Loucy (cell line): ENCODE results near the gene OGFOD3.

Experiments used
- H2AFZ ChIP-seq: fragments of 200-600 bp; sonication (generic); 2 replicates; pipeline ENCODE4 v1.6.0; 2016; ENCODE audit warnings: antibody characterized with exemption, mild to moderate bottlenecking, low read length, moderate library complexity
- H3F3A ChIP-seq: fragments of 200-600 bp; 2 replicates; pipeline ENCODE4 v1.6.0; 2016; ENCODE audit warnings: antibody characterized with exemption, low read depth, mild to moderate bottlenecking
- H3K27me3 ChIP-seq: fragments of 200-600 bp; sonication (generic); 2 replicates; pipeline ENCODE4 v1.6.1; 2014; ENCODE audit warnings: low read length, mild to moderate bottlenecking; ENCODE audit not compliant: insufficient read depth, poor library complexity, severe bottlenecking
- H3K36me3 ChIP-seq: fragments of 200-600 bp; sonication (generic); 2 replicates; pipeline ENCODE4 v1.6.1; 2016; ENCODE audit warnings: low read length; ENCODE audit not compliant: insufficient read depth
- H3K4me1 ChIP-seq: fragments of 200-600 bp; sonication (generic); 2 replicates; pipeline ENCODE4 v1.5.1; 2014; ENCODE audit warnings: low read length, mild to moderate bottlenecking; ENCODE audit not compliant: insufficient read depth, poor library complexity, severe bottlenecking
- H3K4me2 ChIP-seq: fragments of 200-600 bp; sonication (generic); 2 replicates; pipeline ENCODE4 v1.6.0; 2014; ENCODE audit warnings: antibody characterized with exemption, low read length, low read depth, mild to moderate bottlenecking; ENCODE audit not compliant: poor library complexity, severe bottlenecking
- H3K4me3 ChIP-seq: fragments of 200-600 bp; sonication (generic); 2 replicates; pipeline ENCODE4 v1.5.1; 2014; ENCODE audit warnings: low read length, mild to moderate bottlenecking, mixed read lengths; ENCODE audit not compliant: poor library complexity, severe bottlenecking
- H3K79me2 ChIP-seq: fragments of 200-600 bp; sonication (generic); 2 replicates; pipeline ENCODE4 v1.6.1; 2014; ENCODE audit warnings: low read length; ENCODE audit not compliant: insufficient read depth
- H3K9ac ChIP-seq: fragments of 200-600 bp; sonication (generic); 2 replicates; pipeline ENCODE4 v1.6.0; 2014; ENCODE audit warnings: mild to moderate bottlenecking, low read depth, low read length, moderate library complexity; ENCODE audit not compliant: poor library complexity, severe bottlenecking
- H3K9me2 ChIP-seq: fragments of 200-600 bp; sonication (generic); replicated peaks from 2 replicates; pipeline ENCODE4 v1.6.1; 2016; ENCODE audit warnings: low read depth, low read length, mixed read lengths
- H3K9me3 ChIP-seq: fragments of 200-600 bp; sonication (generic); 2 replicates; pipeline ENCODE4 v1.6.1; 2014; ENCODE audit warnings: mild to moderate bottlenecking, antibody characterized with exemption, low read length, low read depth; ENCODE audit not compliant: insufficient read depth
- H4K20me1 ChIP-seq: fragments of 200-600 bp; sonication (generic); 2 replicates; pipeline ENCODE4 v1.6.0; 2014; ENCODE audit warnings: antibody characterized with exemption, low read length, mild to moderate bottlenecking; ENCODE audit not compliant: insufficient read depth, poor library complexity, severe bottlenecking
- EZH2phosphoT487 ChIP-seq: fragments of 200-600 bp; IDR thresholded peaks from 2 replicates; pipeline ENCODE4 v1.6.1; 2018; ENCODE audit warnings: antibody characterized with exemption, mild to moderate bottlenecking, moderate library complexity, borderline replicate concordance
- TF ChIP-seq, protein P1 (sequence below): fragments of 200-600 bp; sonication (generic); conservative IDR thresholded peaks from 2 replicates; pipeline ENCODE4 v1.5.1; 2014; ENCODE audit warnings: mild to moderate bottlenecking, antibody characterized with exemption, low read length

The OGFOD3 gene

DNA sequence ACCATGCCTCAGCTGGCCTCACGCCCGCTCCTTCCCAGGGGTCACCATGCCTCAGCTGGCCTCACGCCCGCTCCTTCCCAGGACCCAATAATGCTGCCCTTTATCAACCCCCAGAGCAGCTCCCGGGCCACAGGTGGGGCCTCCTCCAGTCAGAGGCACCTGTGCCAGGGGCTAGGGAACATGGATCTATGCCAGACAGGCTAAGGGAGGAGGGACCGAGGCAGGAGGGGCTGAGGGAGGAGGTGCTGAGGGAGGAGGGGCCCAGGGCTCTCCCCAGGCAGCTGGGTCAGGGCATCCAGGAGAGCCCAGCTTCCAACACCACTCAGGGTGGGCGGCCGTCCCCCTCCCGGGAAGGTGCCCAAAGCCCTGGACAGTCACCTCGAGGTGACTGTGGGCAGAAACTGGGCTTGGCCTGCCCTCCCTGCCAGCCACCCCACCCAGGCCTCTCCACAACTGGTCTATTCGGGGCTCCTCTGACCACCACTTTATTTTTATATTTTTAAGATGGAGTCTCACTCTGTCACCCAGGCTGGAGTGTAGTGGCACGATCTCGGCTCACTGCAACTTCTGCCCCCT lies 27.4 kb downstream of the OGFOD3 start:
- no peaks in the 10 kb centered on the region for H4K20me1 ChIP-seq
- no peaks in the 10 kb centered on the region for H3K27me3 ChIP-seq

DNA sequence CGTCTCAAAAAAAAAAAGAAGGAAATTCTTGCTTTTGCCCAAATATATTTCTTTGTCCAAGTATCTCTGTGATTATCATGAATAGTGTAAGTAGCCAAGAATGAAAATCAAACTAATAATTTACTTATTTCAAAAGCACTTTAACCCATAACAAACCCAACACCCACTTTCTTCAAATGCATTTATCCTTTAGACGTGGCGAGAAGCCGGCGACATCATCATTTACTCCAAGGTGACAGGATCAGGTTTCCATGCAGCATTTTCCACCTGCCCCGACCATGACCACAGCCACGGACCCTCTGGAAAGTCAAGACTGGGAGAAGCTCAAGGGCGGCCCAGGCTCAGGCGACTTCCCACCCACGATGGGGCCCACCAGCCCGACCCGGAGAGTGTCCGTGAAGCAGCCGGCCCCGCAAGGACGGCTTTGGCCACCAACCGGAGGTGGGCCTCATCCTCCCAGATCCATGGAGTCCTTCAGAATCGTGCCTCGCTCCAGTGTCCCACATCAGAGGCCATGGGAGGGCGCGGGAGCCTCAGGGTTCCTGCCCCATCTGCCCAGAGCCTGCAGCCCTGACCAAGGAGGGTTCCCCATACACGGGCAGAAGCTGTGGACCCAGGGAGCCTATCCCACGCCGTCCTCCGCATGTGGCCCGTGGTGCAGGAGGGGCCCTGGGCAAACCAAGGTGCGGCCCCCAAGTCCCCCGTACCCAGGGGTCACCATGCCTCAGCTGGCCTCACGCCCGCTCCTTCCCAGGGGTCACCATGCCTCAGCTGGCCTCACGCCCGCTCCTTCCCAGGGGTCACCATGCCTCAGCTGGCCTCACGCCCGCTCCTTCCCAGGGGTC lies 28.1 kb downstream of the OGFOD3 start:
- H4K20me1 ChIP-seq = no peaks in the 10 kb centered on the region
- H3K4me2 ChIP-seq = no peak overlapping the region

More for the DNA sequence above, 27.4 kb downstream of the OGFOD3 start:
- H3K36me3 ChIP-seq = peaks cover 5% of the 10 kb centered on the region; the same call in 1 of the 2 replicates
- H3K9ac ChIP-seq = no peak overlapping the region
- TF ChIP-seq, protein P1, sequence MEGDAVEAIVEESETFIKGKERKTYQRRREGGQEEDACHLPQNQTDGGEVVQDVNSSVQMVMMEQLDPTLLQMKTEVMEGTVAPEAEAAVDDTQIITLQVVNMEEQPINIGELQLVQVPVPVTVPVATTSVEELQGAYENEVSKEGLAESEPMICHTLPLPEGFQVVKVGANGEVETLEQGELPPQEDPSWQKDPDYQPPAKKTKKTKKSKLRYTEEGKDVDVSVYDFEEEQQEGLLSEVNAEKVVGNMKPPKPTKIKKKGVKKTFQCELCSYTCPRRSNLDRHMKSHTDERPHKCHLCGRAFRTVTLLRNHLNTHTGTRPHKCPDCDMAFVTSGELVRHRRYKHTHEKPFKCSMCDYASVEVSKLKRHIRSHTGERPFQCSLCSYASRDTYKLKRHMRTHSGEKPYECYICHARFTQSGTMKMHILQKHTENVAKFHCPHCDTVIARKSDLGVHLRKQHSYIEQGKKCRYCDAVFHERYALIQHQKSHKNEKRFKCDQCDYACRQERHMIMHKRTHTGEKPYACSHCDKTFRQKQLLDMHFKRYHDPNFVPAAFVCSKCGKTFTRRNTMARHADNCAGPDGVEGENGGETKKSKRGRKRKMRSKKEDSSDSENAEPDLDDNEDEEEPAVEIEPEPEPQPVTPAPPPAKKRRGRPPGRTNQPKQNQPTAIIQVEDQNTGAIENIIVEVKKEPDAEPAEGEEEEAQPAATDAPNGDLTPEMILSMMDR = no peak
- TF ChIP-seq EZH2phosphoT487 = no peak
- H3F3A ChIP-seq = no peaks in the 10 kb centered on the region
- H3K4me2 ChIP-seq = no peak overlapping the region
- H2AFZ ChIP-seq = no peak overlapping the region
- H3K4me3 ChIP-seq = no peak overlapping the region
- H3K79me2 ChIP-seq = no peaks in the 10 kb centered on the region
- H3K9me3 ChIP-seq = no peaks in the 10 kb centered on the region
- H3K9me2 ChIP-seq = no peaks in the 10 kb centered on the region
- no peaks in the 10 kb centered on the region for H3K4me1 ChIP-seq

DNA sequence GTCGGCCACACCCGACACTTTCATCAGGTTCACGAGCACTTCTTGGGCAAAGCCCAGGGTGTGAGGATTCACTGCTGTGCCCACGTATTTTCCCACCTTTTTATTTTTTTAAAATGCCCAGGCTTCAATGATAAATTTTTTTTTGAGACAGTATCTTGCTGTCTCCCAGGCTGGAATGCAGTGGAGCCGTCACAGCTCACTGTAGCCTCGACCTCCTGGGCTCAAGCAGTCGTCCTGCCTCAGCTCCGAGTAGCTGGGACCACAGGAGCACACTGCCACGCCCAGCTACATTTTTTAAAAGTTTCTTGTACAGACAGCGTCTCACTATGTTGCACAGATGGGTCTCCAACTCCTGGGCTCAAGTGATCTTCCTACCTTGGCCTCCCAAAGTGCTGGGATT lies 29.0 kb downstream of the OGFOD3 start:
- Histone ChIP-seq H3K27me3 (no peaks in the 10 kb centered on the region), H3F3A (no peaks in the 10 kb centered on the region), H3K4me3 (no peak overlapping the region), H3K36me3 (peaks cover 5% of the 10 kb centered on the region; the same call in 1 of the 2 replicates), H3K9me2 (no peaks in the 10 kb centered on the region), H3K9me3 (no peaks in the 10 kb centered on the region), H3K9ac (no peak overlapping the region), H2AFZ (no peak overlapping the region), H3K4me1 (no peaks in the 10 kb centered on the region), H3K79me2 (no peaks in the 10 kb centered on the region), H4K20me1 (no peaks in the 10 kb centered on the region), H3K4me2 (no peak overlapping the region)
- TF ChIP-seq EZH2phosphoT487 = no peak
- TF ChIP-seq, protein P1 = no peak

More for the DNA sequence above, 28.1 kb downstream of the OGFOD3 start:
- Histone ChIP-seq H3K9ac (no peak overlapping the region), H3K36me3 (peaks cover 5% of the 10 kb centered on the region; the same call in 1 of the 2 replicates), H3K79me2 (no peaks in the 10 kb centered on the region), H3K27me3 (no peaks in the 10 kb centered on the region), H3K9me2 (no peaks in the 10 kb centered on the region), H3K4me3 (no peak overlapping the region), H2AFZ (no peak overlapping the region), H3K9me3 (no peaks in the 10 kb centered on the region), H3F3A (no peaks in the 10 kb centered on the region), H3K4me1 (no peaks in the 10 kb centered on the region)
- TF ChIP-seq EZH2phosphoT487 = no peak
- TF ChIP-seq, protein P1 = no peak
